HG02840 (cell line): Measurements from ENCODE around the gene SUN5.

Experiments used
- ATAC-seq: cut with Tn5 transposase; IDR thresholded peaks from one replicate; pipeline ENCODE4 v1.9.1; 2021; ENCODE audit warnings: mild to moderate bottlenecking, moderate library complexity, moderate number of reproducible peaks; ENCODE audit not compliant: unreplicated experiment, low FRiP score

The SUN5 gene

GRCh38 chr20:33014336-33015113 is 10.3 kb upstream of the SUN5 start:
- no peak for ATAC-seq

GRCh38 chr20:33013701-33014326 is 9.6 kb upstream of the SUN5 start:
- ATAC-seq: no peak

- ATAC-seq: no peak
Observed at GRCh38 chr20:33012327-33013189, 8.3 kb upstream of the SUN5 start.

GRCh38 chr20:33010674-33011449 is 6.6 kb upstream of the SUN5 start:
- ATAC-seq: no peak

- no peak for ATAC-seq
Observed at GRCh38 chr20:33010133-33010504, 5.9 kb upstream of the SUN5 start.

- ATAC-seq: no peak
Observed at GRCh38 chr20:33009214-33010132, 5.2 kb upstream of the SUN5 start.

- ATAC-seq: no peak
Observed at GRCh38 chr20:33008336-33009213, 4.3 kb upstream of the SUN5 start.

GRCh38 chr20:33007376-33008335 is 3.4 kb upstream of the SUN5 start, which contains the start of gene BPIFB2:
BPIFB2 (plus strand) TSS chr20:33007704; CDS start chr20:33008575, 871 bp downstream.
- ATAC-seq: no peak

GRCh38 chr20:33006776-33007375 is 2.6 kb upstream of the SUN5 start:
- no peak for ATAC-seq

- no peak for ATAC-seq
Observed at GRCh38 chr20:33005908-33006775, 1.9 kb upstream of the SUN5 start.

GRCh38 chr20:33005132-33005566 is 916 bp upstream of the SUN5 start:
- no peak for ATAC-seq

- ATAC-seq: no peak
Observed at GRCh38 chr20:33002087-33002808, 2.0 kb downstream of the SUN5 start.

- no peak for ATAC-seq
Observed at GRCh38 chr20:33000802-33001466, 3.3 kb downstream of the SUN5 start.

GRCh38 chr20:32999603-33000250 is 4.5 kb downstream of the SUN5 start:
- no peak for ATAC-seq
